ENCODE data around the gene FBXL19. TPM values are rescaled to one million over a fixed set of nuclear protein-coding genes. Genes with fewer than 3 reads are reported as not detected.

Gene FBXL19
- total and polyA plus RNA-seq, 2 of the 13 experiments (the other 11 are each of a cell fraction or from before 2014, with no cell fraction given), result 6.0 to 13.7 TPM

DNA sequence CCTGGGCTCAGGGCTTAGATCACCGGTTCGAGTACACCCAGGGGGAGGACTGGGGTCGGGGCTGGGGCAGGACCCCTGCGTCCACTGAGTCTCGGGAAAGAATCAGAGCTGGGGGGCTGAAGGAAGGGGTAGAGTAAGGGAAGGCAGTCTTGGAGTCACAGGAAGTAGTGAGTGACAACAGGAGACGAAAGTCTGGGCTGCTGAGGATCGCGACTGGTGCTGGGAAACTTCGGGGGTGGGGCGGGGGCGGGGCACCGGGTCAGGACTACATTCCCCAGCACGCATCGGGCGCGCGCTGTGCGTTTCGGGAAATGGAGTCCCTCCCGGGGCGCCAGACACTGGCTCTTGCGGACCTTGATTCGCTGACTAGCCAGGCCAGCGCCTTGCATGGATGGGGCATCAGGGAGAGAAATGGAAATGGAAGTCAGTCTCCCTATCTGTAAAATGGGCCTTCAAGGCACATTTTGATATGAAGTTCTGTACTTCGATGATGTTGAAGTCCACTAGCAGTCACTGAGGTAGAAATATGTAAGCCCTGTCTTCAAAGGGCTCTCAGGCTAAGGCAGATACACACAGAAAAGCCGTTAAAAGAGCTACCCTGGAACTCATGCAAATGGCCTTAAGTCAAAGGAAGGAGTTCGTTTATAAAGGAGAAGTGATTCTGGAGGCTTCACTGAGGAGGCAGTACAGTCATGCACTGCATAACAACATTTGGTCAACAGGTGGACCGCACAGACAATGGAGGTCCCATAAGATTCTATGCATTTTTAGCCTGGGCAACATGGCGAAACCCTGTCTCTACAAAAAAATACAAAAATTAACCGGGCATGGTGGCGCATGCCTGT, 26.3 kb upstream of the FBXL19 start (continued):
- no peak for TF ChIP-seq SNAPC2 (CRISPR knock-in tag; IDR thresholded peaks at IDR 0.05)
- no peak; the same call in 1 of the 2 replicates for TF ChIP-seq TGIF2 (CRISPR knock-in tag; IDR thresholded peaks at IDR 0.05)
- TF ChIP-seq ZNF792 (CRISPR knock-in tag; IDR thresholded peaks at IDR 0.05), result no peak
- no peak for TF ChIP-seq ZNF598 (CRISPR knock-in tag; IDR thresholded peaks at IDR 0.05; ENCODE audit: borderline replicate concordance)
- peak; percentile 44; the same call in 1 of the 2 replicates for TF ChIP-seq NR2F2 (IDR thresholded peaks at IDR 0.05; ENCODE audit: borderline replicate concordance, low read depth)
- TF ChIP-seq, protein P1, sequence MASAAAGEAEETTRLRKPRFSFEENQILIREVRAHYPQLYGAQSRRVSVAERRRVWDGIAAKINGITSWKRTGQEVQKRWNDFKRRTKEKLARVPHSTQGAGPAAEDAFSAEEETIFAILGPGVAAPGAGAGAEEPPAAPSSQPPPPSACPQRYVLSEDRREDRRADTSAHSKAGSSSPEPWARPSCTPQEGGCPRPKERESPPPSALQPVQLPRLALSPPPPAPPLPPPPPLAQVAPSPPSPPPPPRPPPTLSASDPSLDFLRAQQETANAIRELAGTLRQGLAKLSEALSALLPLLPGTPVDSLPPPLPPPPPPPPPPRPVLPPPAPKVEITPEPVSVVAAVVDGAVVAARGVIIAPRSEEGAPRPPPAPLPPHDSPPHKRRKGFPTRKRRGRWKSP (CRISPR knock-in tag; IDR thresholded peaks at IDR 0.05), result no peak
- TF ChIP-seq RFXAP (CRISPR knock-in tag; IDR thresholded peaks at IDR 0.05; ENCODE audit: borderline replicate concordance), result no peak
- no peak for TF ChIP-seq ZFP36 (IDR thresholded peaks at IDR 0.05; ENCODE audit: borderline replicate concordance, low read depth, low read length, partially characterized antibody)
- peak; percentile 78 for TF ChIP-seq YY1 (IDR thresholded peaks at IDR 0.05; ENCODE audit: insufficient read depth, insufficient replicate concordance, low read depth, low read length)
- TF ChIP-seq, protein P2, sequence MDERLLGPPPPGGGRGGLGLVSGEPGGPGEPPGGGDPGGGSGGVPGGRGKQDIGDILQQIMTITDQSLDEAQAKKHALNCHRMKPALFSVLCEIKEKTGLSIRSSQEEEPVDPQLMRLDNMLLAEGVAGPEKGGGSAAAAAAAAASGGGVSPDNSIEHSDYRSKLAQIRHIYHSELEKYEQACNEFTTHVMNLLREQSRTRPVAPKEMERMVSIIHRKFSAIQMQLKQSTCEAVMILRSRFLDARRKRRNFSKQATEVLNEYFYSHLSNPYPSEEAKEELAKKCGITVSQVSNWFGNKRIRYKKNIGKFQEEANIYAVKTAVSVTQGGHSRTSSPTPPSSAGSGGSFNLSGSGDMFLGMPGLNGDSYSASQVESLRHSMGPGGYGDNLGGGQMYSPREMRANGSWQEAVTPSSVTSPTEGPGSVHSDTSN (CRISPR knock-in tag; IDR thresholded peaks at IDR 0.05), result no peak
- TF ChIP-seq BORCS8-MEF2B (CRISPR knock-in tag; IDR thresholded peaks at IDR 0.05), result no peak
- TF ChIP-seq ZNF552 (CRISPR knock-in tag; IDR thresholded peaks at IDR 0.05; ENCODE audit: borderline replicate concordance), result no peak
- TF ChIP-seq, protein P3, sequence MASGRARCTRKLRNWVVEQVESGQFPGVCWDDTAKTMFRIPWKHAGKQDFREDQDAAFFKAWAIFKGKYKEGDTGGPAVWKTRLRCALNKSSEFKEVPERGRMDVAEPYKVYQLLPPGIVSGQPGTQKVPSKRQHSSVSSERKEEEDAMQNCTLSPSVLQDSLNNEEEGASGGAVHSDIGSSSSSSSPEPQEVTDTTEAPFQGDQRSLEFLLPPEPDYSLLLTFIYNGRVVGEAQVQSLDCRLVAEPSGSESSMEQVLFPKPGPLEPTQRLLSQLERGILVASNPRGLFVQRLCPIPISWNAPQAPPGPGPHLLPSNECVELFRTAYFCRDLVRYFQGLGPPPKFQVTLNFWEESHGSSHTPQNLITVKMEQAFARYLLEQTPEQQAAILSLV (CRISPR knock-in tag; IDR thresholded peaks at IDR 0.05; ENCODE audit: borderline replicate concordance), result no peak
- TF ChIP-seq HDAC1 (CRISPR knock-in tag; IDR thresholded peaks at IDR 0.05), result no peak
- no peak for TF ChIP-seq ZNF775 (CRISPR knock-in tag; IDR thresholded peaks at IDR 0.05; ENCODE audit: borderline replicate concordance)
- no peak for TF ChIP-seq ZNF562 (CRISPR knock-in tag; IDR thresholded peaks at IDR 0.05; ENCODE audit: borderline replicate concordance)
- TF ChIP-seq AKAP8 (CRISPR knock-in tag; IDR thresholded peaks at IDR 0.05), result no peak
- TF ChIP-seq, protein P4, sequence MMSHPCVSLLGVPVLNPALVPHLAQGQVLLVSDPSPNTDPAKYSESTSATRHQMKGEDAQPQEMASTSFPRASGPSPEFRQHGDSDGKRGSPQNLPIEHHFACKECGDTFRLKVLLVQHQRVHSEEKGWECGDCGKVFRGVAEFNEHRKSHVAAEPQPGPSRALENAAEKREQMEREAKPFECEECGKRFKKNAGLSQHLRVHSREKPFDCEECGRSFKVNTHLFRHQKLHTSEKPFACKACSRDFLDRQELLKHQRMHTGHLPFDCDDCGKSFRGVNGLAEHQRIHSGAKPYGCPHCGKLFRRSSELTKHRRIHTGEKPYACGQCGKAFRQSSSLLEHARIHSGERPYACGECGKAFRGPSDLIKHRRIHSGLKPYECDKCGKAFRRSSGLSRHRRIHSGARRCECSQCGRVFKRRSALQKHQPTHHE (CRISPR knock-in tag; IDR thresholded peaks at IDR 0.05; ENCODE audit: borderline replicate concordance), result no peak
- peak; percentile 36; the same call in 1 of the 2 replicates for TF ChIP-seq ZNF124 (CRISPR knock-in tag; IDR thresholded peaks at IDR 0.05)
- no peak for TF ChIP-seq RXRA (CRISPR knock-in tag; IDR thresholded peaks at IDR 0.05)
- TF ChIP-seq, protein P5, sequence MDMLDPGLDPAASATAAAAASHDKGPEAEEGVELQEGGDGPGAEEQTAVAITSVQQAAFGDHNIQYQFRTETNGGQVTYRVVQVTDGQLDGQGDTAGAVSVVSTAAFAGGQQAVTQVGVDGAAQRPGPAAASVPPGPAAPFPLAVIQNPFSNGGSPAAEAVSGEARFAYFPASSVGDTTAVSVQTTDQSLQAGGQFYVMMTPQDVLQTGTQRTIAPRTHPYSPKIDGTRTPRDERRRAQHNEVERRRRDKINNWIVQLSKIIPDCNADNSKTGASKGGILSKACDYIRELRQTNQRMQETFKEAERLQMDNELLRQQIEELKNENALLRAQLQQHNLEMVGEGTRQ (IDR thresholded peaks at IDR 0.05; ENCODE audit: low read depth, low read length), result no peak
- TF ChIP-seq, protein P5 (CRISPR knock-in tag; IDR thresholded peaks at IDR 0.05; ENCODE audit: borderline replicate concordance), result no peak
- no peak for TF ChIP-seq ZNF589 (CRISPR knock-in tag; conservative IDR thresholded peaks at IDR 0.05)
- TF ChIP-seq ZNF274 (CRISPR knock-in tag; IDR thresholded peaks at IDR 0.05), result no peak

Measured in HepG2 (cell line).